ENCODE data around the gene STK17A.

DNA sequence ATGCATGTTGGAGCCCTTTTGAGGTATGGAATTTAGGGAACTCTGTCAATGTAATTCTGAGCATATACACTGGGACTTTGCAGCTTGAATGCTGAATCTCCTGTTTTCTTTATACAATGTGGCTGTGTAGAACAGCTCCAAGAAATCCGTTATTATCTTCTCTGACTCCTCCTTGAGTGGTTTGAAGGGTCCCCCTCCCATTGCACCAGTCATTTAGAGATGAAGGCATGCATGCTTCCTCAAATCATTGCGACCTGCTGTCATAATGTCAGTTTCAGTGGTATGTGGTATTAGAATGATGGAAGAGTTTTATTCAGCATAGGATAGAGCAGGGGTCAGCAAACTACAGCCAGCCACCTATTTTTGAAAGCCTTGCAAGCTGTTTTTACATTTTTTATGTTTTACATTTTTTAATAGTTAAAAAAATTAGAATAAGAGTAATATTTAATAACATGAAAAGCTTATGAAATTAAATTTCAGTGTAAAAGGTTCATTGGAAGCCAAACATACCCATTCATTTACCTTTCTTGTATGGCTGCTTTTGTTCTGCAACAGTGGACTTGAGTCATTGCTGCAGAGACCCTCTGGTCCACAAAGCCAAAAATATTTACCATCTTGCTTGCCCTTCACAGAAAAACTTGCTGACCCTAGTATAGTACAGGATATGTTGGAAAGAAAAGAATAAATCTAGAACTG is 8.1 kb downstream of the STK17A start:
- TF ChIP-seq, protein P1, sequence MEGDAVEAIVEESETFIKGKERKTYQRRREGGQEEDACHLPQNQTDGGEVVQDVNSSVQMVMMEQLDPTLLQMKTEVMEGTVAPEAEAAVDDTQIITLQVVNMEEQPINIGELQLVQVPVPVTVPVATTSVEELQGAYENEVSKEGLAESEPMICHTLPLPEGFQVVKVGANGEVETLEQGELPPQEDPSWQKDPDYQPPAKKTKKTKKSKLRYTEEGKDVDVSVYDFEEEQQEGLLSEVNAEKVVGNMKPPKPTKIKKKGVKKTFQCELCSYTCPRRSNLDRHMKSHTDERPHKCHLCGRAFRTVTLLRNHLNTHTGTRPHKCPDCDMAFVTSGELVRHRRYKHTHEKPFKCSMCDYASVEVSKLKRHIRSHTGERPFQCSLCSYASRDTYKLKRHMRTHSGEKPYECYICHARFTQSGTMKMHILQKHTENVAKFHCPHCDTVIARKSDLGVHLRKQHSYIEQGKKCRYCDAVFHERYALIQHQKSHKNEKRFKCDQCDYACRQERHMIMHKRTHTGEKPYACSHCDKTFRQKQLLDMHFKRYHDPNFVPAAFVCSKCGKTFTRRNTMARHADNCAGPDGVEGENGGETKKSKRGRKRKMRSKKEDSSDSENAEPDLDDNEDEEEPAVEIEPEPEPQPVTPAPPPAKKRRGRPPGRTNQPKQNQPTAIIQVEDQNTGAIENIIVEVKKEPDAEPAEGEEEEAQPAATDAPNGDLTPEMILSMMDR (IDR thresholded peaks at IDR 0.05) = no peak
- TF ChIP-seq POLR2A (IDR thresholded peaks at IDR 0.05) (no peak), POLR2AphosphoS5 (IDR thresholded peaks at IDR 0.05) (no peak), EP300 (IDR thresholded peaks at IDR 0.05) (no peak)

Data from upper lobe of left lung (tissue), 4 donors.